T-cell (primary cell): ENCODE results near the gene RNGTT. TPM values are rescaled to one million over a fixed set of nuclear protein-coding genes. Genes with fewer than 3 reads are reported as not detected.

Experiments
- ATAC-seq, 4 experiments: fragments of 200-7000 bp in 3 of 4; fragments of 150-1000 bp in 1 of 4; cut with Tn5 transposase; replicated peaks in 1 of 4; 1 replicate in 3 of 4; 2 replicates in 1 of 4; pipeline ENCODE4 v1.10.0; 2021; ENCODE audit warnings: moderate library complexity in 3 of 4, mild to moderate bottlenecking in 2 of 4, moderate number of reproducible peaks in 1 of 4
- CTCF ChIA-PET, 2 donors: fragments of 300-600 bp; sonication (Branson Sonifier 250); formaldehyde crosslinking; loops; one replicate each; lab custom pipeline; 2022; ENCODE audit warnings: antibody characterized with exemption in 2 of 2; lab: Charles Lee
- POLR2A ChIA-PET, 2 donors: fragments of 300-600 bp; sonication (Branson Sonifier 250); formaldehyde crosslinking; loops; one replicate each; lab custom pipeline; 2022; ENCODE audit warnings: antibody characterized with exemption in 2 of 2; lab: Charles Lee
- DNase-seq, 35 experiments: peaks; one replicate each; pipeline versions ENCODE4 v3.0.0 to v3.0.0-alpha.2; 2013 to 2023
- H3K27ac ChIP-seq: one replicate; pipeline ENCODE4 v1.5.1; 2013; ENCODE audit warnings: low read length
- H3K27me3 ChIP-seq, 2 experiments: replicated peaks in 1 of 2; 1 replicate in 1 of 2; 2 replicates in 1 of 2; pipeline versions ENCODE4 v1.6.1 to v1.7.0; 2013; ENCODE audit warnings: low read length in 1 of 2, mixed read lengths in 1 of 2; ENCODE audit not compliant: control insufficient read depth in 2 of 2, insufficient read depth in 2 of 2; ENCODE audit errors: extremely low read depth in 1 of 2
- H3K36me3 ChIP-seq, 2 donors: 1 replicate in 1 of 2; 2 replicates in 1 of 2; pipeline versions ENCODE4 v1.6.1 to v1.7.0; 2013; ENCODE audit warnings: low read length in 1 of 2; ENCODE audit not compliant: control insufficient read depth in 2 of 2, insufficient read depth in 1 of 2; ENCODE audit errors: extremely low read depth in 1 of 2
- H3K4me1 ChIP-seq, 2 experiments: 1 replicate in 1 of 2; 2 replicates in 1 of 2; pipeline versions ENCODE4 v1.6.1 to v1.7.0; 2013; ENCODE audit warnings: low read length in 2 of 2, mixed read lengths in 1 of 2; ENCODE audit not compliant: insufficient read depth in 2 of 2, control insufficient read depth in 1 of 2; ENCODE audit errors: extremely low read depth in 1 of 2
- H3K4me3 ChIP-seq, 2 donors: 1 replicate in 1 of 2; 2 replicates in 1 of 2; pipeline versions ENCODE4 v1.5.1 to v1.7.0; 2013; ENCODE audit warnings: mild to moderate bottlenecking in 2 of 2, low read length in 1 of 2, moderate library complexity in 1 of 2; ENCODE audit not compliant: control insufficient read depth in 1 of 2; ENCODE audit errors: extremely low read depth in 1 of 2
- H3K9me3 ChIP-seq: 2 replicates; pipeline ENCODE4 v1.7.0; 2013
- H3K27ac Mint-ChIP-seq, 2 donors: one replicate each; pipeline ENCODE4 v1.8.0; 2020 to 2021; ENCODE audit warnings: mild to moderate bottlenecking in 2 of 2, mixed read lengths in 2 of 2
- H3K27me3 Mint-ChIP-seq, 2 donors: one replicate each; pipeline ENCODE4 v1.8.0; 2021 to 2022; ENCODE audit warnings: mixed read lengths in 2 of 2
- H3K36me3 Mint-ChIP-seq: one replicate; pipeline ENCODE4 v1.8.0; 2021; ENCODE audit warnings: mixed read lengths
- H3K4me1 Mint-ChIP-seq, 3 donors: one replicate each; pipeline ENCODE4 v1.8.0; 2020 to 2022; ENCODE audit warnings: mixed read lengths in 3 of 3, mild to moderate bottlenecking in 1 of 3
- H3K4me3 Mint-ChIP-seq, 3 donors: one replicate each; pipeline ENCODE4 v1.8.0; 2020 to 2022; ENCODE audit warnings: mild to moderate bottlenecking in 3 of 3, mixed read lengths in 3 of 3, moderate library complexity in 3 of 3
- H3K9me3 Mint-ChIP-seq, 3 donors: one replicate each; pipeline ENCODE4 v1.8.0; 2020 to 2022; ENCODE audit warnings: mixed read lengths in 3 of 3
- WGBS: methylation state at CpG from one replicate; pipeline ENCODE4 v1.1.5; 2013; ENCODE audit warnings: missing lambda C conversion rate; ENCODE audit not compliant: insufficient coverage; 5-methylcytosine and 5-hydroxymethylcytosine counted together
- total RNA-seq, 35 experiments: library from RNA in 6 of 35; stranded (reverse) in 6 of 35; fragments of 120-200 nt in 1 of 35; gene quantifications; one replicate each; pipeline versions ENCODE4 v1.2.1 to v1.2.4 and lab custom pipeline; 2013 to 2026

Gene RNGTT
- total RNA-seq, 5 donors from 2014 or later (not counting 1 experiment from before 2014, with no cell fraction given): 16.6 to 22.2 (median 17.5) TPM

DNA sequence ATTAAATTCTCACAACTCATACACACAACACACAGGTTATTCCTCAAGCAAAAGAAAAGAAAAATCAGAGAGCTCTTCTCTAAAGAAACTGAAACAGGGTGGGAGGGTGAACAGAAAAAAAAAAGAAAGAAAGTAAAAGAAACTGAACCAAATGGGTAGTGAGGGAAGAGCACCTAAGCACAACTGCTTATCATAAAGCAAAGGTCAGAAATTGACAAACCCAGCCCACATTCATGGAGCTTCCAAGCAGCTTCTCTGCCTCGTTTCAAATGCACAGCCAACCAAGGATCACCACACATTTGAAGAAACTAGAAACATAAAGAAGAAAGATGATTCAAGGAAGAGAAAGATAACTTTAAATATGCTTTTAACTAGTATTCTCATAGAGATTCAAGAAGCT, 90.5 kb downstream of the RNGTT start:
- peak overlapping the region; percentile 62 to 65 for H3K27ac Mint-ChIP-seq

DNA sequence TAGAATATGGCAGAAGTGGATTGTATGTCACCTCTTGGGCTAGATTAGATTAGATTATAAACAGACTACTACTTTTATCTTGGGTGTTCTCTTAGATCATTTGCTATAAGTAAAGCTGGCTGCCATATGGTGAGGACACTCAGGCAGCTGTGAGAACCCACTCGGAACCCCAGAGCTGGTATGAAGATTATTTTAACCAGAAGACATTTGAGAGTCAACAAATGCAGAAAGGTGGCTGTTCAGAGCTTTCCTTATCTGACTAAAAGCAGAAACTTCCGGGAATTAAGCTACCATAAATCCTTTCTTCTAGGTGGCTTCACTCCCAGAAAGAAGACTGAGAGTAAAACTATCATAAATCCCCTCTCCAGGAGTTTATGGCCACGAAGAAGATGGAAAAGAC, 91.9 kb downstream of the RNGTT start:
- Histone ChIP-seq H3K4me1 (no peaks in the 10 kb centered on the region), H3K4me3 (no peak overlapping the region), H3K27ac (no peak overlapping the region), H3K9me3 (no peaks in the 10 kb centered on the region), H3K27me3 (no peaks in the 10 kb centered on the region), H3K36me3 (no peaks in the 10 kb centered on the region)
- Mint-ChIP-seq H3K4me3 (no peak overlapping the region), H3K4me1 (peaks cover 8 to 23% (median 11%) of the 10 kb centered on the region in 3 donors), H3K36me3 (no peaks in the 10 kb centered on the region), H3K27me3 (no peaks in the 10 kb centered on the region), H3K9me3 (no peaks in the 10 kb centered on the region), H3K27ac (peak overlapping the region in 1 of 2 donors; percentile 2)
- POLR2A ChIA-PET: interaction anchor here (0.5 to 0.6 kb wide), 3 partner anchors 299 to 1399 kb away, joined by 3 read pairs; no protein-coding TSS in a partner anchor
- CTCF ChIA-PET: interaction anchor here (0.5 to 5.2 kb wide), 36 partner anchors 9 to 1805 kb away, joined by 3 to 41 read pairs (median 4); no protein-coding TSS in a partner anchor
- no peak for ATAC-seq
- WGBS: no CpG with 5 or more reads among the region's 3 CpGs
- no peak for DNase-seq

More for the DNA sequence above, 90.5 kb downstream of the RNGTT start:
- POLR2A ChIA-PET: interaction anchor here (0.6 kb wide), 3 partner anchors 425 to 1343 kb away, joined by 3 to 4 read pairs (median 3); no protein-coding TSS in a partner anchor
- no peaks in the 10 kb centered on the region for H3K27me3 Mint-ChIP-seq
- no peaks in the 10 kb centered on the region for H3K9me3 ChIP-seq
- no peaks in the 10 kb centered on the region for H3K27me3 ChIP-seq
- H3K36me3 Mint-ChIP-seq: no peaks in the 10 kb centered on the region
- no CpG with 5 or more reads among the region's 1 CpG for WGBS
- ATAC-seq: no peak
- no peaks in the 10 kb centered on the region for H3K9me3 Mint-ChIP-seq
- H3K4me1 Mint-ChIP-seq: peaks cover 0 to 17% (median 8%) of the 10 kb centered on the region in 3 donors
- H3K4me3 ChIP-seq: no peak overlapping the region
- CTCF ChIA-PET: interaction anchor here (0.6 to 5.2 kb wide), 9 partner anchors 10 to 1801 kb away, joined by 3 to 41 read pairs (median 4); no protein-coding TSS in a partner anchor
- no peak overlapping the region for H3K27ac ChIP-seq
- DNase-seq: no peak
- H3K4me1 ChIP-seq: no peaks in the 10 kb centered on the region
- no peak overlapping the region for H3K4me3 Mint-ChIP-seq
- no peaks in the 10 kb centered on the region for H3K36me3 ChIP-seq

GRCh38 chr6:88870717-88871330, 92.6 kb downstream of the RNGTT start:
- Histone ChIP-seq H3K4me3 (no peak overlapping the region), H3K27me3 (no peaks in the 10 kb centered on the region), H3K4me1 (peaks cover 0 to 5% of the 10 kb centered on the region in 2 experiments), H3K9me3 (no peaks in the 10 kb centered on the region), H3K36me3 (no peaks in the 10 kb centered on the region), H3K27ac (no peak overlapping the region)
- ATAC-seq (peak in 1 of 4 experiments; percentile 50), DNase-seq (peak in 26 of 35 experiments; percentile 0 to 79 (median 26))
- no peak overlapping the region for H3K27ac Mint-ChIP-seq
- peaks cover 5% of the 10 kb centered on the region for H3K36me3 Mint-ChIP-seq
- no CpG with 5 or more reads among the region's 1 CpG for WGBS
- H3K9me3 Mint-ChIP-seq: no peaks in the 10 kb centered on the region
- H3K4me1 Mint-ChIP-seq: peaks cover 15 to 29% (median 18%) of the 10 kb centered on the region in 3 donors
- H3K4me3 Mint-ChIP-seq: no peak overlapping the region
- POLR2A ChIA-PET: interaction anchor here (0.5 to 0.6 kb wide), 2 partner anchors 942 to 1399 kb away, joined by 3 read pairs; no protein-coding TSS in a partner anchor
- no peaks in the 10 kb centered on the region for H3K27me3 Mint-ChIP-seq
- CTCF ChIA-PET: interaction anchor here (0.6 to 5.2 kb wide), 41 partner anchors 8 to 1804 kb away, joined by 3 to 41 read pairs (median 4); no protein-coding TSS in a partner anchor

GRCh38 chr6:88869263-88870020, 94.0 kb downstream of the RNGTT start:
- Mint-ChIP-seq H3K27me3 (no peaks in the 10 kb centered on the region), H3K4me1 (peaks cover 25 to 33% (median 27%) of the 10 kb centered on the region in 3 donors), H3K27ac (no peak overlapping the region), H3K9me3 (no peaks in the 10 kb centered on the region), H3K36me3 (peaks cover 5% of the 10 kb centered on the region), H3K4me3 (no peak overlapping the region)
- Histone ChIP-seq H3K27ac (no peak overlapping the region), H3K9me3 (no peaks in the 10 kb centered on the region), H3K4me3 (no peak overlapping the region), H3K27me3 (no peaks in the 10 kb centered on the region), H3K4me1 (peaks cover 0 to 14% of the 10 kb centered on the region in 2 experiments), H3K36me3 (no peaks in the 10 kb centered on the region)
- ChIA-PET CTCF (interaction anchor here (0.5 to 5.2 kb wide), 15 partner anchors 935 to 1728 kb away, joined by 3 to 41 read pairs (median 5); no protein-coding TSS in a partner anchor), POLR2A (interaction anchor here in 1 of 2 donors (0.6 kb wide), 1 partner anchor 931 kb away, joined by 7 read pairs; no protein-coding TSS in a partner anchor)
- WGBS: no CpG with 5 or more reads among the region's 1 CpG
- DNase-seq: no peak
- ATAC-seq: no peak

GRCh38 chr6:88867841-88868731, 95.3 kb downstream of the RNGTT start:
- H3K27me3 Mint-ChIP-seq: no peaks in the 10 kb centered on the region
- POLR2A ChIA-PET: interaction anchor here in 1 of 2 donors (0.5 to 0.6 kb wide), 2 partner anchors 1346 to 1670 kb away, joined by 3 to 15 read pairs; no protein-coding TSS in a partner anchor
- WGBS: no CpG with 5 or more reads among the region's 2 CpGs
- peaks cover 5% of the 10 kb centered on the region for H3K36me3 Mint-ChIP-seq
- no peak overlapping the region for H3K27ac Mint-ChIP-seq
- no peaks in the 10 kb centered on the region for H3K9me3 ChIP-seq
- H3K4me3 Mint-ChIP-seq: no peak overlapping the region
- no peak for DNase-seq
- no peak overlapping the region for H3K27ac ChIP-seq
- CTCF ChIA-PET: interaction anchor here (0.7 to 2.2 kb wide), 11 partner anchors 9 to 1369 kb away, joined by 3 to 9 read pairs (median 4); no protein-coding TSS in a partner anchor
- H3K4me1 ChIP-seq: peaks cover 0 to 14% of the 10 kb centered on the region in 2 experiments
- H3K4me1 Mint-ChIP-seq: peaks cover 26 to 30% (median 28%) of the 10 kb centered on the region in 3 donors
- H3K36me3 ChIP-seq: no peaks in the 10 kb centered on the region
- H3K4me3 ChIP-seq: no peak overlapping the region
- no peaks in the 10 kb centered on the region for H3K9me3 Mint-ChIP-seq
- no peaks in the 10 kb centered on the region for H3K27me3 ChIP-seq
- ATAC-seq: no peak
